SK-N-SH (cell line): ENCODE measurements around the gene SPTBN5. TPM values are rescaled to one million over a fixed set of nuclear protein-coding genes. Genes with fewer than 3 reads are reported as not detected.

Experiments used
- CTCF ChIA-PET: fragments of 300-600, 350-600 bp; formaldehyde crosslinking; extraction: SDS; loops from one replicate; lab custom pipeline; 2021; lab: Yijun Ruan, JAX
- POLR2A ChIA-PET: fragments of 350-600 bp; sonication (Branson Sonifier 250); formaldehyde crosslinking; extraction: SDS; loops from one replicate; lab custom pipeline; 2020; ENCODE audit warnings: antibody characterized with exemption, inconsistent platforms; lab: Yijun Ruan, JAX
- DNase-seq: peaks from one replicate; pipeline ENCODE4 v3.0.0; 2012
- H2AFZ ChIP-seq: fragments of 200-600 bp; sonication (generic); 2 replicates; pipeline ENCODE4 v1.8.1; 2016; ENCODE audit warnings: antibody characterized with exemption, mild to moderate bottlenecking, low read depth
- H3F3A ChIP-seq: fragments of 200-600 bp; sonication (generic); replicated peaks from 2 replicates; pipeline ENCODE3; 2016; ENCODE audit warnings: antibody characterized with exemption, mild to moderate bottlenecking; ENCODE audit not compliant: insufficient read depth
- H3K27ac ChIP-seq, 2 experiments: fragments of 200-500 bp in 1 of 2; fragments of 200-600 bp in 1 of 2; sonication (Bioruptor generic) in 1 of 2; sonication (generic), shearing (Covaris generic) in 1 of 2; 2 replicates each; pipeline versions ENCODE4 v1.5.1 to v1.6.1; 2014 to 2016; ENCODE audit warnings: low read depth in 2 of 2, inconsistent platforms in 1 of 2, low read length in 1 of 2, mild to moderate bottlenecking in 1 of 2, mixed read lengths in 1 of 2
- H3K27me3 ChIP-seq: fragments of 200-600 bp; sonication (generic), shearing (Covaris generic); 2 replicates; pipeline ENCODE4 v1.6.1; 2016; ENCODE audit warnings: mixed run types; ENCODE audit not compliant: insufficient read depth
- H3K36me3 ChIP-seq, 2 experiments: fragments of 200-500 bp in 1 of 2; fragments of 200-600 bp in 1 of 2; sonication (Bioruptor generic) in 1 of 2; sonication (generic) in 1 of 2; replicated peaks in 1 of 2; 2 replicates each; pipeline versions ENCODE3 to v1.5.1; 2014 to 2016; ENCODE audit warnings: low read length in 1 of 2, mild to moderate bottlenecking in 1 of 2; ENCODE audit not compliant: insufficient read depth in 2 of 2, control insufficient read depth in 1 of 2
- H3K4me1 ChIP-seq, 2 experiments: fragments of 200-500 bp in 1 of 2; fragments of 200-600 bp in 1 of 2; sonication (Bioruptor generic) in 1 of 2; sonication (generic), shearing (Covaris generic) in 1 of 2; 2 replicates each; pipeline versions ENCODE4 v1.5.1 to v1.6.1; 2014 to 2016; ENCODE audit warnings: low read depth in 1 of 2, low read length in 1 of 2, mixed run types in 1 of 2; ENCODE audit not compliant: insufficient read depth in 2 of 2, control insufficient read depth in 1 of 2
- H3K4me2 ChIP-seq: fragments of 200-600 bp; sonication (generic), shearing (Covaris generic); 2 replicates; pipeline ENCODE4 v1.6.1; 2017; ENCODE audit warnings: mixed run types
- H3K4me3 ChIP-seq, 2 experiments: fragments of 200-500 bp in 1 of 2; fragments of 200-600 bp in 1 of 2; sonication (Bioruptor generic) in 1 of 2; sonication (generic), shearing (Covaris generic) in 1 of 2; 2 replicates each; pipeline versions ENCODE4 v1.5.1 to v1.8.1; 2014 to 2016; ENCODE audit warnings: low read depth in 2 of 2, inconsistent platforms in 1 of 2, low read length in 1 of 2, mild to moderate bottlenecking in 1 of 2, mixed read lengths in 1 of 2, moderate library complexity in 1 of 2
- H3K79me2 ChIP-seq: fragments of 200-600 bp; sonication (generic); 2 replicates; pipeline ENCODE4 v1.8.1; 2017; ENCODE audit warnings: mild to moderate bottlenecking; ENCODE audit not compliant: insufficient read depth
- H3K9ac ChIP-seq: fragments of 200-600 bp; sonication (generic); 2 replicates; pipeline ENCODE4 v1.6.1; 2017; ENCODE audit warnings: mixed run types
- H3K9me2 ChIP-seq: fragments of 200-600 bp; sonication (generic); 2 replicates; pipeline ENCODE4 v1.6.1; 2017; ENCODE audit warnings: mixed run types
- H3K9me3 ChIP-seq: fragments of 200-600 bp; sonication (generic); 2 replicates; pipeline ENCODE4 v1.6.1; 2017; ENCODE audit warnings: mixed run types, mild to moderate bottlenecking, moderate library complexity
- H4K20me1 ChIP-seq: fragments of 200-600 bp; sonication (generic); 2 replicates; pipeline ENCODE4 v1.6.1; 2017; ENCODE audit warnings: mild to moderate bottlenecking, mixed run types; ENCODE audit not compliant: insufficient read depth
- CHD2 ChIP-seq: fragments of 150-350 bp; IDR thresholded peaks from 2 replicates; pipeline ENCODE4 v1.6.1; 2018; ENCODE audit warnings: low read length; ENCODE audit not compliant: partially characterized antibody
- EP300 ChIP-seq, 2 experiments: IDR thresholded peaks; 2 replicates each; pipeline versions ENCODE4 v1.4.0 to v1.6.1; 2012; ENCODE audit warnings: borderline replicate concordance in 1 of 2, low read depth in 1 of 2, low read length in 1 of 2
- EZH2phosphoT487 ChIP-seq: fragments of 200-600 bp; sonication (generic); IDR thresholded peaks from 2 replicates; pipeline ENCODE4 v1.6.1; 2017; ENCODE audit warnings: low read depth, mixed run types, mild to moderate bottlenecking, antibody characterized with exemption, moderate library complexity, borderline replicate concordance
- FOXJ3 ChIP-seq: sonication (generic); formaldehyde crosslinking; IDR thresholded peaks from 2 replicates; pipeline ENCODE4 v1.5.1; 2020; ENCODE audit warnings: mild to moderate bottlenecking, missing genetic modification reagents
- FOXM1 ChIP-seq: IDR thresholded peaks from 2 replicates; pipeline ENCODE4 v1.4.0; 2012; ENCODE audit warnings: low read depth, mild to moderate bottlenecking
- NFIC ChIP-seq: IDR thresholded peaks from 2 replicates; pipeline ENCODE4 v1.4.0; 2012; ENCODE audit warnings: borderline replicate concordance
- NRF1 ChIP-seq: IDR thresholded peaks from 2 replicates; pipeline ENCODE4 v1.6.1; 2012; ENCODE audit warnings: low read depth, mild to moderate bottlenecking, low read length
- POLR2AphosphoS5 ChIP-seq: IDR thresholded peaks from 2 replicates; pipeline ENCODE4 v1.6.1; 2012; ENCODE audit warnings: low read depth, low read length
- SIN3A ChIP-seq: IDR thresholded peaks from 2 replicates; pipeline ENCODE4 v1.6.1; 2012; ENCODE audit warnings: low read depth, mild to moderate bottlenecking, low read length, moderate library complexity, borderline replicate concordance
- SMC3 ChIP-seq: IDR thresholded peaks from 2 replicates; pipeline ENCODE4 v1.6.1; 2012; ENCODE audit warnings: low read depth, low read length, improper control_type of control experiment
- TAF1 ChIP-seq: IDR thresholded peaks from 2 replicates; pipeline ENCODE4 v1.6.1; 2012; ENCODE audit warnings: low read depth, mild to moderate bottlenecking, low read length, moderate library complexity, borderline replicate concordance
- TCF12 ChIP-seq: IDR thresholded peaks from 2 replicates; pipeline ENCODE4 v1.4.0; 2012
- WGBS: methylation state at CpG from one replicate; pipeline ENCODE4 v1.1.6; 2017; ENCODE audit warnings: low lambda C conversion rate; 5-methylcytosine and 5-hydroxymethylcytosine counted together
- polyA plus RNA-seq, 3 experiments: library from polyadenylated mRNA; depleted of rRNA; stranded (reverse); fragments of >200 nt; gene quantifications; 2 replicates each; pipeline ENCODE4 v1.2.3, GENCODE V29; 2012
- TF ChIP-seq, protein P1 (sequence below): fragments of 150-350 bp; IDR thresholded peaks from 2 replicates; pipeline ENCODE4 v1.6.1; 2017; ENCODE audit warnings: antibody characterized with exemption, low read length, low read depth, borderline replicate concordance
- TF ChIP-seq, protein P2 (sequence below): IDR thresholded peaks from 2 replicates; pipeline ENCODE4 v1.4.0; 2012; ENCODE audit warnings: low read depth, borderline replicate concordance
- TF ChIP-seq, protein P3 (sequence below): fragments of 150-350 bp; IDR thresholded peaks from 2 replicates; pipeline ENCODE4 v1.6.1; 2016; ENCODE audit warnings: mild to moderate bottlenecking, low read depth, low read length
- TF ChIP-seq, protein P4 (sequence below): IDR thresholded peaks from 2 replicates; pipeline ENCODE4 v1.6.1; 2012; ENCODE audit warnings: mild to moderate bottlenecking, low read depth, low read length, moderate library complexity

Gene SPTBN5
- polyA plus RNA-seq, 1 of the 3 experiments (the other 2 are of a cell fraction), result 0.23 TPM

GRCh38 chr15:41819455-41820050, 74.3 kb downstream of the SPTBN5 start:
- CTCF ChIA-PET, result interaction anchor here (0.7 to 8.6 kb wide), 4 partner anchors 8 to 216 kb away, joined by 3 to 66 read pairs (median 16); partner anchors contain the start of gene MAPKBP1

More at GRCh38 chr15:41819455-41820050, 74.3 kb downstream of the SPTBN5 start:
- Histone ChIP-seq H3K79me2 (no peaks in the 10 kb centered on the region), H3K4me3 (no peak overlapping the region), H3K9me3 (no peaks in the 10 kb centered on the region), H3K4me1 (no peaks in the 10 kb centered on the region), H4K20me1 (no peaks in the 10 kb centered on the region), H3K27ac (no peak overlapping the region), H3K4me2 (no peak overlapping the region), H3K27me3 (no peaks in the 10 kb centered on the region), H3K9ac (no peak overlapping the region), H3K36me3 (peaks cover 0 to 72% of the 10 kb centered on the region in 2 experiments), H3F3A (no peaks in the 10 kb centered on the region), H3K9me2 (no peaks in the 10 kb centered on the region), H2AFZ (no peak overlapping the region)
- no peak for DNase-seq
- 99% methylated on average over 9 of the region's 9 CpGs for WGBS
- TF ChIP-seq, protein P1, sequence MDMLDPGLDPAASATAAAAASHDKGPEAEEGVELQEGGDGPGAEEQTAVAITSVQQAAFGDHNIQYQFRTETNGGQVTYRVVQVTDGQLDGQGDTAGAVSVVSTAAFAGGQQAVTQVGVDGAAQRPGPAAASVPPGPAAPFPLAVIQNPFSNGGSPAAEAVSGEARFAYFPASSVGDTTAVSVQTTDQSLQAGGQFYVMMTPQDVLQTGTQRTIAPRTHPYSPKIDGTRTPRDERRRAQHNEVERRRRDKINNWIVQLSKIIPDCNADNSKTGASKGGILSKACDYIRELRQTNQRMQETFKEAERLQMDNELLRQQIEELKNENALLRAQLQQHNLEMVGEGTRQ, result no peak
- TF ChIP-seq EZH2phosphoT487 (no peak), CHD2 (no peak), SIN3A (no peak), POLR2AphosphoS5 (no peak), NRF1 (no peak), EP300 (IDR thresholded peaks at IDR 0.05; ENCODE audit: borderline replicate concordance in 1 of 2, low read depth in 1 of 2, low read length in 1 of 2) (no peak), SMC3 (no peak), TCF12 (no peak), TAF1 (no peak), FOXM1 (no peak), FOXJ3 (CRISPR knock-in tag) (no peak), NFIC (no peak)
- TF ChIP-seq, protein P2, sequence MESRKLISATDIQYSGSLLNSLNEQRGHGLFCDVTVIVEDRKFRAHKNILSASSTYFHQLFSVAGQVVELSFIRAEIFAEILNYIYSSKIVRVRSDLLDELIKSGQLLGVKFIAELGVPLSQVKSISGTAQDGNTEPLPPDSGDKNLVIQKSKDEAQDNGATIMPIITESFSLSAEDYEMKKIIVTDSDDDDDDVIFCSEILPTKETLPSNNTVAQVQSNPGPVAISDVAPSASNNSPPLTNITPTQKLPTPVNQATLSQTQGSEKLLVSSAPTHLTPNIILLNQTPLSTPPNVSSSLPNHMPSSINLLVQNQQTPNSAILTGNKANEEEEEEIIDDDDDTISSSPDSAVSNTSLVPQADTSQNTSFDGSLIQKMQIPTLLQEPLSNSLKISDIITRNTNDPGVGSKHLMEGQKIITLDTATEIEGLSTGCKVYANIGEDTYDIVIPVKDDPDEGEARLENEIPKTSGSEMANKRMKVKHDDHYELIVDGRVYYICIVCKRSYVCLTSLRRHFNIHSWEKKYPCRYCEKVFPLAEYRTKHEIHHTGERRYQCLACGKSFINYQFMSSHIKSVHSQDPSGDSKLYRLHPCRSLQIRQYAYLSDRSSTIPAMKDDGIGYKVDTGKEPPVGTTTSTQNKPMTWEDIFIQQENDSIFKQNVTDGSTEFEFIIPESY, result no peak
- TF ChIP-seq, protein P3, sequence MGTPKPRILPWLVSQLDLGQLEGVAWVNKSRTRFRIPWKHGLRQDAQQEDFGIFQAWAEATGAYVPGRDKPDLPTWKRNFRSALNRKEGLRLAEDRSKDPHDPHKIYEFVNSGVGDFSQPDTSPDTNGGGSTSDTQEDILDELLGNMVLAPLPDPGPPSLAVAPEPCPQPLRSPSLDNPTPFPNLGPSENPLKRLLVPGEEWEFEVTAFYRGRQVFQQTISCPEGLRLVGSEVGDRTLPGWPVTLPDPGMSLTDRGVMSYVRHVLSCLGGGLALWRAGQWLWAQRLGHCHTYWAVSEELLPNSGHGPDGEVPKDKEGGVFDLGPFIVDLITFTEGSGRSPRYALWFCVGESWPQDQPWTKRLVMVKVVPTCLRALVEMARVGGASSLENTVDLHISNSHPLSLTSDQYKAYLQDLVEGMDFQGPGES, result no peak
- TF ChIP-seq, protein P4, sequence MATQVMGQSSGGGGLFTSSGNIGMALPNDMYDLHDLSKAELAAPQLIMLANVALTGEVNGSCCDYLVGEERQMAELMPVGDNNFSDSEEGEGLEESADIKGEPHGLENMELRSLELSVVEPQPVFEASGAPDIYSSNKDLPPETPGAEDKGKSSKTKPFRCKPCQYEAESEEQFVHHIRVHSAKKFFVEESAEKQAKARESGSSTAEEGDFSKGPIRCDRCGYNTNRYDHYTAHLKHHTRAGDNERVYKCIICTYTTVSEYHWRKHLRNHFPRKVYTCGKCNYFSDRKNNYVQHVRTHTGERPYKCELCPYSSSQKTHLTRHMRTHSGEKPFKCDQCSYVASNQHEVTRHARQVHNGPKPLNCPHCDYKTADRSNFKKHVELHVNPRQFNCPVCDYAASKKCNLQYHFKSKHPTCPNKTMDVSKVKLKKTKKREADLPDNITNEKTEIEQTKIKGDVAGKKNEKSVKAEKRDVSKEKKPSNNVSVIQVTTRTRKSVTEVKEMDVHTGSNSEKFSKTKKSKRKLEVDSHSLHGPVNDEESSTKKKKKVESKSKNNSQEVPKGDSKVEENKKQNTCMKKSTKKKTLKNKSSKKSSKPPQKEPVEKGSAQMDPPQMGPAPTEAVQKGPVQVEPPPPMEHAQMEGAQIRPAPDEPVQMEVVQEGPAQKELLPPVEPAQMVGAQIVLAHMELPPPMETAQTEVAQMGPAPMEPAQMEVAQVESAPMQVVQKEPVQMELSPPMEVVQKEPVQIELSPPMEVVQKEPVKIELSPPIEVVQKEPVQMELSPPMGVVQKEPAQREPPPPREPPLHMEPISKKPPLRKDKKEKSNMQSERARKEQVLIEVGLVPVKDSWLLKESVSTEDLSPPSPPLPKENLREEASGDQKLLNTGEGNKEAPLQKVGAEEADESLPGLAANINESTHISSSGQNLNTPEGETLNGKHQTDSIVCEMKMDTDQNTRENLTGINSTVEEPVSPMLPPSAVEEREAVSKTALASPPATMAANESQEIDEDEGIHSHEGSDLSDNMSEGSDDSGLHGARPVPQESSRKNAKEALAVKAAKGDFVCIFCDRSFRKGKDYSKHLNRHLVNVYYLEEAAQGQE, result no peak
- POLR2A ChIA-PET, result no interaction called here
